ENCODE results near the gene HOXA2. TPM values are rescaled to one million over a fixed set of nuclear protein-coding genes. Genes with fewer than 3 reads are reported as not detected.

HOXA2 gene
- total RNA-seq, 1 donor from 2014 or later, result 2.0 TPM

DNA sequence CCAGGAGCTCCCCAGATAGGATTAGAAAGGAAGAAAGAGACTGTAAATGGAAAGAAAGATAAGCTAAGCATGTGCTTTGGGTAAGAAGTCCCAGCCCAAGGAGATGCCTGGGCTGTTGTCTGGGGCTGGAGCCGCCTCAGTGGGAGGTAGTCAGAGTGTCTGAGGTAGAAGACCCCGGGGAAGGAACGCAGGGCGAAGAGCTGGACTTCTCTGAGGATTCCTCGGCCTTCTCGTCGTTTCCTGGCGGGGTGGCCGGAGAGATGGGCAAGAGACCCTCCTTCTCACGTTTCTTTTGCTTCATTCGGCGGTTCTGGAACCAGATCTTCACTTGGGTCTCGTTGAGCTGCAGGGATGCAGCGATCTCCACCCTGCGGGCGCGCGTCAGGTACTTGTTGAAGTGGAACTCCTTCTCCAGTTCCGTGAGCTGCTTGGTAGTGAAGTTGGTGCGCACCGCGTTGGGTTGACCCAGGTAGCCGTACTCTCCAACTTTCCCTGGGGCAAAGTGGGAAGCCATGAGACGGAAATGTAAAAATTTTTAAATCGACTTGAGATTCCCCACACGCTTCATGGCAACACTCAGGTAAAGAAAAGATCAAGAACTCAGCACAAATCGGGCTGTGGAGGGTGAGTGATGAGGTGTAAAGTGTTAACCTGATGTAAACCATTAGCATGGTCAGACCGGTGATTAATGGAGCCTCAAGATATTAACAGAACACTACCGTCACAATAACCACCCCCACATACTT lies 8.0 kb downstream of the HOXA2 start:
- intact Hi-C loops (cut with DNase I), result no loop called here
- Histone ChIP-seq H3K9me3 (no peaks in the 10 kb centered on the region), H3K4me1 (peaks cover 39% of the 10 kb centered on the region), H3K27me3 (no peaks in the 10 kb centered on the region), H3K27ac (no peak overlapping the region), H3K4me3 (no peak overlapping the region), H3K36me3 (no peaks in the 10 kb centered on the region)
- DNase-seq (ENCODE audit: extremely low spot score in 2 of 2), result no peak
- TF ChIP-seq POLR2A (IDR thresholded peaks at IDR 0.05) (no peak), POLR2AphosphoS5 (IDR thresholded peaks at IDR 0.05; ENCODE audit: insufficient read depth in 1 of 2, low read depth in 1 of 2) (no peak)
- TF ChIP-seq, protein P1, sequence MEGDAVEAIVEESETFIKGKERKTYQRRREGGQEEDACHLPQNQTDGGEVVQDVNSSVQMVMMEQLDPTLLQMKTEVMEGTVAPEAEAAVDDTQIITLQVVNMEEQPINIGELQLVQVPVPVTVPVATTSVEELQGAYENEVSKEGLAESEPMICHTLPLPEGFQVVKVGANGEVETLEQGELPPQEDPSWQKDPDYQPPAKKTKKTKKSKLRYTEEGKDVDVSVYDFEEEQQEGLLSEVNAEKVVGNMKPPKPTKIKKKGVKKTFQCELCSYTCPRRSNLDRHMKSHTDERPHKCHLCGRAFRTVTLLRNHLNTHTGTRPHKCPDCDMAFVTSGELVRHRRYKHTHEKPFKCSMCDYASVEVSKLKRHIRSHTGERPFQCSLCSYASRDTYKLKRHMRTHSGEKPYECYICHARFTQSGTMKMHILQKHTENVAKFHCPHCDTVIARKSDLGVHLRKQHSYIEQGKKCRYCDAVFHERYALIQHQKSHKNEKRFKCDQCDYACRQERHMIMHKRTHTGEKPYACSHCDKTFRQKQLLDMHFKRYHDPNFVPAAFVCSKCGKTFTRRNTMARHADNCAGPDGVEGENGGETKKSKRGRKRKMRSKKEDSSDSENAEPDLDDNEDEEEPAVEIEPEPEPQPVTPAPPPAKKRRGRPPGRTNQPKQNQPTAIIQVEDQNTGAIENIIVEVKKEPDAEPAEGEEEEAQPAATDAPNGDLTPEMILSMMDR (IDR thresholded peaks at IDR 0.05), result no peak

GRCh38 chr7:27093184-27093895 lies 9.1 kb downstream of the HOXA2 start:
- TF ChIP-seq POLR2AphosphoS5 (IDR thresholded peaks at IDR 0.05; ENCODE audit: insufficient read depth in 1 of 2, low read depth in 1 of 2) (no peak), POLR2A (IDR thresholded peaks at IDR 0.05) (no peak)
- TF ChIP-seq, protein P1 (IDR thresholded peaks at IDR 0.05), result no peak
- H3K36me3 ChIP-seq, result no peaks in the 10 kb centered on the region
- no peak overlapping the region for H3K27ac ChIP-seq
- H3K4me1 ChIP-seq, result peaks cover 29% of the 10 kb centered on the region
- peaks cover 2% of the 10 kb centered on the region for H3K27me3 ChIP-seq
- intact Hi-C loops (cut with DNase I), result no loop called here
- H3K9me3 ChIP-seq, result no peaks in the 10 kb centered on the region
- DNase-seq (ENCODE audit: extremely low spot score in 2 of 2), result no peak
- H3K4me3 ChIP-seq, result no peak overlapping the region

GRCh38 chr7:27092819-27093110 lies 9.7 kb downstream of the HOXA2 start:
- H3K27me3 ChIP-seq, result peaks cover 8% of the 10 kb centered on the region
- no peaks in the 10 kb centered on the region for H3K36me3 ChIP-seq
- H3K4me1 ChIP-seq, result peaks cover 23% of the 10 kb centered on the region
- H3K4me3 ChIP-seq, result no peak overlapping the region
- intact Hi-C loops (cut with DNase I), result no loop called here
- no peak for DNase-seq (ENCODE audit: extremely low spot score in 2 of 2)
- TF ChIP-seq POLR2AphosphoS5 (IDR thresholded peaks at IDR 0.05; ENCODE audit: insufficient read depth in 1 of 2, low read depth in 1 of 2) (no peak), POLR2A (IDR thresholded peaks at IDR 0.05) (no peak)
- TF ChIP-seq, protein P1 (IDR thresholded peaks at IDR 0.05), result no peak
- H3K27ac ChIP-seq, result no peak overlapping the region
- no peaks in the 10 kb centered on the region for H3K9me3 ChIP-seq

DNA sequence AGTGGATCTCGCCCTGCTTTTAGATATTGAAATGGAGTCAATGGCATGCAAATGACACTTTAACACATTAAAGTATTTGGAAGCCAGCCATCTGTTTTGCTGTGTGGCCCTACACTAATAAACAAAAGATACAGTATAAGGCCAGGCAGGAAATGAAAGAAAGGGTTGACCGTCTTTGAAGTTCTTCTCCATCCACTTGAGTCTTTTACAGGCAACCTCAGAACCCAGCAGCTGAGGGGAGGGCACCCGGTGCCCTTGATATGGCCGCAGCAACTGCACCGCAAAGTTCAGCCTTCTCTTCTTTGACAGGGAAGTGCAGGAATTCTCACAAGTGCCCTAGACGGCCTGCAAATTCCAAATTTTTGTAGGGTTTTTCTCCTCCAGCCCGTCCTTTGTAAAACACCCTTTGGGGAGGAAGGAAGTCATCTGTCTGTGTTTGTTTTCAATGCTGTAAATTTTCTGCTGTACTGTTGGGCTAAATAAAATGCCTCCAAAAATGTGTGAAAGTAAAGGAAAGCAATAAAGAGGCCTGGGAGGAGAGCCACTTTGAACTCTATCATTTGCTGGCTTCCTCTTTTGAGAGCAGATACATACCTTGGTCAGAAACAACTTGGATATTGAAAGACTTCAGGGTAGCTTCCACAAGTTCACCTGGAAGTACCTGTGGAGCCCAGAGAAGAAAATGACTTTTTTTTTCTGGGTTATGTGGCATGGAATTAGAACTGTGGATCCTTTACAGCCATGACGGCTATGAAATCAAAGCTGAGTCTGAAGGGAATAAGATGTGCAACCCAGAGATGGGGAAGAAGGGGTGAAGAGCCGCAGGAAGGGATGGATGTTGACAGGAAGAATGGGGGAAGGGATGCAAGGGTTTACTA lies 10.3 kb downstream of the HOXA2 start:
- Histone ChIP-seq H3K4me1 (peaks cover 17% of the 10 kb centered on the region), H3K36me3 (no peaks in the 10 kb centered on the region), H3K27ac (no peak overlapping the region), H3K9me3 (no peaks in the 10 kb centered on the region), H3K4me3 (no peak overlapping the region), H3K27me3 (peaks cover 10% of the 10 kb centered on the region)
- intact Hi-C loops (cut with DNase I), result no loop called here
- no peak for TF ChIP-seq POLR2AphosphoS5 (IDR thresholded peaks at IDR 0.05; ENCODE audit: insufficient read depth in 1 of 2, low read depth in 1 of 2)
- TF ChIP-seq POLR2A (IDR thresholded peaks at IDR 0.05), result no peak
- no peak for DNase-seq (ENCODE audit: extremely low spot score in 2 of 2)

DNA sequence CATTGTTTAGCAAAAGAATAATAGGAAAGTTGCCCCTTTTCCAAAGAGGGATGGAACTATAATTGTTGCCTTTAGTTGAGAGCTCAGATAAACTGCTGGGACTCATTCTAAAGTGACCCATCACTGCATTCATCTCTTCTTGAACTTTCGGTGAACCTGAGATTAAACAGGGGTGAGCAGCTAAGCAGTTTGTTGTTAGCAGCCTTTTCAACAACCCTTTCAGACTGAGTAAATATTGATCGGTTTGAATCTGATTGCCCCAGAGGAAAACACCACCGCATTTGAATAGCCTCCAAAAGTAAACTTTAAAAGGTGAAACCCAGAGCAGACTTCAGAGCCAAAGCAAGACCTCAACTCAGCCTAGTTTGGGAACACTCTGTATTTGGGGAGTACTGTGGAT lies 11.4 kb downstream of the HOXA2 start:
- Histone ChIP-seq H3K4me3 (no peak overlapping the region), H3K27ac (no peak overlapping the region), H3K27me3 (peaks cover 10% of the 10 kb centered on the region), H3K36me3 (no peaks in the 10 kb centered on the region), H3K4me1 (peaks cover 7% of the 10 kb centered on the region), H3K9me3 (no peaks in the 10 kb centered on the region)
- DNase-seq (ENCODE audit: extremely low spot score in 2 of 2), result no peak
- TF ChIP-seq POLR2A (IDR thresholded peaks at IDR 0.05) (no peak), POLR2AphosphoS5 (IDR thresholded peaks at IDR 0.05; ENCODE audit: insufficient read depth in 1 of 2, low read depth in 1 of 2) (no peak)
- TF ChIP-seq, protein P1 (IDR thresholded peaks at IDR 0.05), result no peak
- intact Hi-C loops (cut with DNase I), result no loop called here
